ENCODE measurements around the gene TRIM24. TPM values are rescaled to one million over a fixed set of nuclear protein-coding genes. Genes with fewer than 3 reads are reported as not detected.

Gene TRIM24
- total RNA-seq, 1 experiment from 2014 or later = 25.9 TPM

DNA sequence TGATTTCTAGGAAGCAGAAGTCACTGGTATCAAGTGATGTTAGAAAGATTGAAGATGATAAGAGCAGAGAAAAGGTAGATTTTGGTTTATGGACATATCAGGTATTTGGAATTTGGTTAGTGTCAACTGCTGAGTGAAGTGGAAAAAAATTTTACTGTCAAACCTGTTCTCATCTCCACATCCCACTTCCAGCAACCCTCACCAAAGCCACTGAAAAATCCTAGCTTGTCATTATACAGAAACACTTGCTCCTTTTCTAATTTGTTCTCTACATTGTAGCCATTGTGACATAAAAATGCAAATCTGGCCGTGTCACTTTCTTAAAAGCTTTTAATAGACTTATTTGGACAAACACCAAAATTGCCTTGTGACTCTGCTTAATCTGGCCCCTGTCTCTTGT lies 54.0 kb downstream of the TRIM24 start:
- TF ChIP-seq EZH2 (IDR thresholded peaks at IDR 0.05; ENCODE audit: borderline replicate concordance, low read depth, low read length, poor library complexity, severe bottlenecking) = no peak
- TF ChIP-seq, protein P1, sequence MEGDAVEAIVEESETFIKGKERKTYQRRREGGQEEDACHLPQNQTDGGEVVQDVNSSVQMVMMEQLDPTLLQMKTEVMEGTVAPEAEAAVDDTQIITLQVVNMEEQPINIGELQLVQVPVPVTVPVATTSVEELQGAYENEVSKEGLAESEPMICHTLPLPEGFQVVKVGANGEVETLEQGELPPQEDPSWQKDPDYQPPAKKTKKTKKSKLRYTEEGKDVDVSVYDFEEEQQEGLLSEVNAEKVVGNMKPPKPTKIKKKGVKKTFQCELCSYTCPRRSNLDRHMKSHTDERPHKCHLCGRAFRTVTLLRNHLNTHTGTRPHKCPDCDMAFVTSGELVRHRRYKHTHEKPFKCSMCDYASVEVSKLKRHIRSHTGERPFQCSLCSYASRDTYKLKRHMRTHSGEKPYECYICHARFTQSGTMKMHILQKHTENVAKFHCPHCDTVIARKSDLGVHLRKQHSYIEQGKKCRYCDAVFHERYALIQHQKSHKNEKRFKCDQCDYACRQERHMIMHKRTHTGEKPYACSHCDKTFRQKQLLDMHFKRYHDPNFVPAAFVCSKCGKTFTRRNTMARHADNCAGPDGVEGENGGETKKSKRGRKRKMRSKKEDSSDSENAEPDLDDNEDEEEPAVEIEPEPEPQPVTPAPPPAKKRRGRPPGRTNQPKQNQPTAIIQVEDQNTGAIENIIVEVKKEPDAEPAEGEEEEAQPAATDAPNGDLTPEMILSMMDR (conservative IDR thresholded peaks at IDR 0.05; ENCODE audit: low read depth, low read length) = no peak
- no TSS peak for BruUV-seq (replicated peaks)
- ChIA-PET CTCF (no interaction called here), POLR2A (ENCODE audit: low non-redundant PET) (no interaction called here)
- H3K9me3 ChIP-seq (ENCODE audit: low read depth, low read length, poor library complexity, severe bottlenecking) = no peaks in the 10 kb centered on the region
- intact Hi-C loops (cut with micrococcal nuclease; ENCODE audit: unreplicated experiment) = no loop called here
- no peak overlapping the region for H3K4me3 ChIP-seq (ENCODE audit: low read depth, low read length, poor library complexity, severe bottlenecking)
- H3K27ac ChIP-seq (ENCODE audit: low read depth, low read length, poor library complexity, severe bottlenecking) = no peak overlapping the region
- no peaks in the 10 kb centered on the region for H3K27me3 ChIP-seq (replicated peaks; ENCODE audit: insufficient read depth, low read depth, low read length, poor library complexity)
- H3K4me1 ChIP-seq (ENCODE audit: insufficient read depth, low read length, poor library complexity, severe bottlenecking) = no peaks in the 10 kb centered on the region
- peak; percentile 4 for DNase-seq (ENCODE audit: low spot score)
- peaks cover 17% of the 10 kb centered on the region for H3K36me3 ChIP-seq (ENCODE audit: insufficient read depth, low read length, poor library complexity, severe bottlenecking)

DNA sequence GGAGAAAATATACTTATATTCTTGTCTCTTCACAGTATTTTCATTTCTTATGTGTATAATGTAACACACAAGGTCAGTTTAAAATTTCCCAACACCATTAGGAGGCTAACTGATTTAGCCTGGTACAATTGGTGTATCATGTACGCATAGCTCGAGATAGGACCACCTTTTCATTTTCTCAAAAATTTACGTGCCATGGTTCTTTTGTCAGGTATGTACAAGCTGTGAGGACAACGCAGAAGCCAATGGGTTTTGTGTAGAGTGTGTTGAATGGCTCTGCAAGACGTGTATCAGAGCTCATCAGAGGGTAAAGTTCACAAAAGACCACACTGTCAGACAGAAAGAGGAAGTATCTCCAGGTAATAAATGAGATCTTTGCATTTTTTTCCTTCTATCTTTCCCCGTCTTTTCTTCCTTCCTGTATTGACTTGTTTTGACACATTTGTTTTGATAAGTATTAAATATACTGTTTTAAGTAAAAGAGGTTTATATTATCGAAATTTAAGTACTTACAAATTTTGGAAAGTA lies 55.0 kb downstream of the TRIM24 start:
- no peak overlapping the region for H3K4me3 ChIP-seq (ENCODE audit: low read depth, low read length, poor library complexity, severe bottlenecking)
- TF ChIP-seq EZH2 (IDR thresholded peaks at IDR 0.05; ENCODE audit: borderline replicate concordance, low read depth, low read length, poor library complexity, severe bottlenecking) = no peak
- TF ChIP-seq, protein P1 (conservative IDR thresholded peaks at IDR 0.05; ENCODE audit: low read depth, low read length) = no peak
- no peak overlapping the region for H3K27ac ChIP-seq (ENCODE audit: low read depth, low read length, poor library complexity, severe bottlenecking)
- H3K4me1 ChIP-seq (ENCODE audit: insufficient read depth, low read length, poor library complexity, severe bottlenecking) = no peaks in the 10 kb centered on the region
- no peaks in the 10 kb centered on the region for H3K9me3 ChIP-seq (ENCODE audit: low read depth, low read length, poor library complexity, severe bottlenecking)
- no TSS peak for BruUV-seq (replicated peaks)
- DNase-seq (ENCODE audit: low spot score) = no peak
- ChIA-PET CTCF (no interaction called here), POLR2A (ENCODE audit: low non-redundant PET) (no interaction called here)
- intact Hi-C loops (cut with micrococcal nuclease; ENCODE audit: unreplicated experiment) = no loop called here
- peaks cover 26% of the 10 kb centered on the region for H3K36me3 ChIP-seq (ENCODE audit: insufficient read depth, low read length, poor library complexity, severe bottlenecking)
- H3K27me3 ChIP-seq (replicated peaks; ENCODE audit: insufficient read depth, low read depth, low read length, poor library complexity) = no peaks in the 10 kb centered on the region

DNA sequence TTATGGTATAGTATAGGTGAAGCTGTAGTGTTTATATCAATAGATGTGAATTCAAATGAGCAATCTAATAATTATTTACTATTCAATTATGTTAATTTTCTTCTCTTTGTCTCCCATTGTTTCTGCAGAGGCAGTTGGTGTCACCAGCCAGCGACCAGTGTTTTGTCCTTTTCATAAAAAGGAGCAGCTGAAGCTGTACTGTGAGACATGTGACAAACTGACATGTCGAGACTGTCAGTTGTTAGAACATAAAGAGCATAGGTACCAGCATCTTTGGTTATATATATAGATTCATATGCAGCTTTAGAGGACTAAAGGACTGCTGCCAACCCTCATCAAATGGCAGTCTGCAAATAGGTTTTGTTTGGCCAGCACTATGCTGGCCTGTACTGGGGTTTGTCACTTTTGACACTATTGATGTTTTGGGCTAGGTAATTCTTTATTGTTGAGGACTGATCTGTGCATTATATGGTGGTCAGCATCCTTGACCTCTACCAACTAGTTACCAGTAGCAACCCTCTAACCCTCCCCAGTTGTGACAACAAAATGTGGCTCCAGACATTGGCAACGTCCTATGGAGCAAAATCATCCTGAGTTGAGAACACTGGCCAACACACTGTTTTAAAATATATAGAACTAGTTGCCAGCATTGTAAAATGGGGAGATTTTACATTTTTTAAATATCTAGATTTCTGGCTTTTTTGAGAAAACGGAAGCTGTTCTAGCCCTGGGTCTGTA lies 59.2 kb downstream of the TRIM24 start:
- H3K4me1 ChIP-seq (ENCODE audit: insufficient read depth, low read length, poor library complexity, severe bottlenecking) = no peaks in the 10 kb centered on the region
- ChIA-PET CTCF (no interaction called here), POLR2A (ENCODE audit: low non-redundant PET) (no interaction called here)
- TF ChIP-seq, protein P1 (conservative IDR thresholded peaks at IDR 0.05; ENCODE audit: low read depth, low read length) = no peak
- TF ChIP-seq EZH2 (IDR thresholded peaks at IDR 0.05; ENCODE audit: borderline replicate concordance, low read depth, low read length, poor library complexity, severe bottlenecking) = no peak
- H3K36me3 ChIP-seq (ENCODE audit: insufficient read depth, low read length, poor library complexity, severe bottlenecking) = peaks cover 23% of the 10 kb centered on the region
- H3K4me3 ChIP-seq (ENCODE audit: low read depth, low read length, poor library complexity, severe bottlenecking) = no peak overlapping the region
- H3K27ac ChIP-seq (ENCODE audit: low read depth, low read length, poor library complexity, severe bottlenecking) = no peak overlapping the region
- no peak for DNase-seq (ENCODE audit: low spot score)
- H3K27me3 ChIP-seq (replicated peaks; ENCODE audit: insufficient read depth, low read depth, low read length, poor library complexity) = no peaks in the 10 kb centered on the region
- no peaks in the 10 kb centered on the region for H3K9me3 ChIP-seq (ENCODE audit: low read depth, low read length, poor library complexity, severe bottlenecking)
- intact Hi-C loops (cut with micrococcal nuclease; ENCODE audit: unreplicated experiment) = no loop called here
- no TSS peak for BruUV-seq (replicated peaks)

All from A673 (cell line).